ENCODE results near the gene STAT1. TPM values are rescaled to one million over a fixed set of nuclear protein-coding genes. Genes with fewer than 3 reads are reported as not detected.

Gene STAT1
- total RNA-seq = 149 and 189 TPM in 2 replicates

DNA sequence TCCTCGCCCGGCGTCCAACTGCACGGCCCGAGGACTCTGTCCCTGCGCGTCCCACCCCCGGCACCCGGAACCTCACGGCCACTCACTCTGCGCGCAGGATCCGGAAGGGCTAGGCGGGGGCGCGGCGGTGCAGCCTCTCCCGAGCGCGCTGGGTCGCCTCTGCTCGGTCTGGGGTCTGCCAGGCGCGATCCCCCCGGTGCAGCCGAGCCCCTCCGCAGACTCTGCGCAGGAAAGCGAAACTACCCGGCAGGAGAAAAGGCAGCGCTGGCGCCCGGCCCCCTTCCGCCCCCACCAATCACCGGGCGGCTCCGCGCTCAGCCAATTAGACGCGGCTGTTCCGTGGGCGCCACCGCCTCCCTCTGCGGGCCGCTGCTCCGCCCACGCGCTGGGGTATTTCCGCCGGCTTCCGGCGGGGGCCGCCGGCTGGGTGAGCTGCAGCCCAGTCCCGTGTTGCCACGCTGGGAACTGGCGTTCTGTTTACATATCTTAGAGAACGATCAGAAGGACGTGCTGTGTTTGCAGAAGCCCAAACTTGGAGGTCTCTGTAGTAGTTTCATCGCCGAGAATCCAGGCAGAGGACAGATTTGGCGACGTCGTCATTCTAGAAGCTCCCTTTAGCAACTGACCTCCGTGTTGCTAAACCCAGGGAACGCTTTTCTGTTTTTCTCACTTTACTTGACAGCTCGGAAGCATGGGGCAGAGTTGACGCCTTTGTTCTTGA, at the start of gene STAT1:
Gene STAT1, minus strand, starts transcription at position 240 of the 721 bp plus-strand sequence. CDS start 4,168 bp downstream, outside the sequence.
- DNase-seq (ENCODE audit: low read depth) = peak; percentile 72

DNA sequence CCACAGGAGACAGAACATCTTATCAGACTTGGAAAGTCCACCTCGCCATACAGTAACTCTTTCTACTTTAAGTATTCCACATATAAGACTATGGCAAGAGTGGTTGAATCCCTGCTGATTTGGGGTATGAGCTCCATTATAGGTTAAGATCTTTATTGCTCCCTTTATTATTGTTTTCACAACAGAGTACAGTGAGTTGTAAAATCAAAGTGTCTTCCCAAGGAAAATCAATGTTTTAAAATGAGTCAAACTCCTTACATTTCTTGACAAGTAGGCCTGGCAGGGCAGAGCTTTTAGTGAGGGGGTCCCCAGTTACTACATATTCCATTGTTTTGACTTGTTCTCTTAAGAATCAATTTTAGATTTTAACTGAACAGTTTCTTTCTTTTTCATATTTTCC, 49.6 kb upstream of the STAT1 start:
- DNase-seq (ENCODE audit: low read depth) = no peak

DNA sequence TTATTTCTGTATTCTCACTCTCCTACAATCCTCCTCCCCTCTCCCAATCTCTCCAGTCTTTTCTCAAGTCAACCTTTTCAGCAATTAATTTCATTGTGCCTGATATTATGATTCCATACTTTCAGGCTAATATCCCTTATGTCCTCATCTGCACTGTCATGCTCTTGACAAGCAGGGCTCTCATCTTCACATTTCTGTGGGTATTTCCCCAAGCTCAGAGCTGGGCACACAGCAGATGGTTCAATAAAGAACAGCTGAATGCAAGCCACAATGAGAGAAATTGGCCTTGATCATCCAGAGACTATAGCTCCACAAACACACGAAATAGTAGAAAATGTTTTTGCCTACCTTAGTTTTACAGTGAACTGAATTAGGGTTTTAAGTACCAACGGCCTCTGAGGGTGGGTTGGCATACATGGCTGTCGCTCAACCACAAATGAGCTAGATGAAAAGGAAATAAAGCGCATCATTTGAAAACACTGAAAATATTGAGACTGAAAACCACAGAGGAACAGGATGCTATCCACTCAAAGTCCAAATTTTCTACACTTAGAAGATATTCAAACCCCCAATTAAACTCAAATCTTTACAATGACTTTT, 47.5 kb upstream of the STAT1 start:
- no peak for DNase-seq (ENCODE audit: low read depth)

DNA sequence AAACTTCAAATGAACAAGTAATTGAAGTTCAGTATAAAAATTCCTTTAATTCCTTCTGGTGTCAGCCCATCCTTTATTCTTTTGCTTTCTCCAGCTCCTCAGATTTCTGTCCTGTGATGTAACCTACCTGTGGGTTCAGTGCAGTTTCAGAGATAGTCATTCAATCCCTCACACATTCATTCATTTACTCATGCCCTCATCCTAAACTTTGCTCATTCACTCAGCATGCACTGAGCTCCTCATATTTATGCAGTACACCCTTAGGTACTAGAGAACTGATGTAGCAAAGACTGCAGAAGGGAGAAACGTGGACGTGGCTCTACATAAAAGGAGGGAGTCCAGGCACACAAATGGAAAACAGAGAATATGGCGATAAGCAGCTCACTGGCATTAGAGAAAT, 45.3 kb upstream of the STAT1 start:
- no peak for DNase-seq (ENCODE audit: low read depth)

DNA sequence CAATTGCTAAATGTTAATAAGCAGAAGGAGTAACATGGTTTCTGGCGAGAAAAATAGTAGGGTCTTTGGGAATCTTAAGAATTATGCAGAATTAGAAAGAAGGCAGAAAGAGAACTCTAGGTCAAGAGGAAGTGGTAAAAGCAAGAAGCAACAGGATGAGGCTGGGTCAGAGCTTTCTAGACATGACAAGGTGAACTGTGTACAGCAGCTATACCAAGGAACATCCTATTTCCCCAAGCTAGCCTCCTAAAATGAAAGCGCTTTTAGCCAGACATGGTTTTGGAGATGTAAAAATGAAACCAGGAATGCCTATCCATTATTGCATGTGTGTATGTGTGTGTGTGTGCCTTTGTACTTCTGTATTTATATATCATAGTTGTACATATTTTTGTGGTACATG, 42.3 kb upstream of the STAT1 start:
- no peak for DNase-seq (ENCODE audit: low read depth)

DNA sequence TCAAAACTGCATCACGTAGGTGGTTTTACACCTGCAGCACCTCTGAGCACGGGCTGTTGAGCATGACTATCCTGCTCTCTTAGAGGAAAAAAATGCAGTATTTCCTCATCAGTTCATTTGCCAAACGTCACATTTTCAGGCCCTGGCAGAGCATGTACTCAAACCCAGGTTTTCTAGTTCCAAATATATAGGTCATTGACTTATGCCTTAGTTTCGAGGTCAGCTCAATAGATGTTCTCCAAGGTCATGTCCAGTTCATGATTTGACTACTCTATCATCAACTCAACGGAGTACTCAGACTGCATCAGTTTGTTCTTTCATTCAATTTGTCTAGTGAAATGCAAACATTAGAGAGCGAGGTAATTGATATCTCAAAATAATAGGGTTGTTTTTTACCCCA, 39.3 kb upstream of the STAT1 start:
- no peak for DNase-seq (ENCODE audit: low read depth)

DNA sequence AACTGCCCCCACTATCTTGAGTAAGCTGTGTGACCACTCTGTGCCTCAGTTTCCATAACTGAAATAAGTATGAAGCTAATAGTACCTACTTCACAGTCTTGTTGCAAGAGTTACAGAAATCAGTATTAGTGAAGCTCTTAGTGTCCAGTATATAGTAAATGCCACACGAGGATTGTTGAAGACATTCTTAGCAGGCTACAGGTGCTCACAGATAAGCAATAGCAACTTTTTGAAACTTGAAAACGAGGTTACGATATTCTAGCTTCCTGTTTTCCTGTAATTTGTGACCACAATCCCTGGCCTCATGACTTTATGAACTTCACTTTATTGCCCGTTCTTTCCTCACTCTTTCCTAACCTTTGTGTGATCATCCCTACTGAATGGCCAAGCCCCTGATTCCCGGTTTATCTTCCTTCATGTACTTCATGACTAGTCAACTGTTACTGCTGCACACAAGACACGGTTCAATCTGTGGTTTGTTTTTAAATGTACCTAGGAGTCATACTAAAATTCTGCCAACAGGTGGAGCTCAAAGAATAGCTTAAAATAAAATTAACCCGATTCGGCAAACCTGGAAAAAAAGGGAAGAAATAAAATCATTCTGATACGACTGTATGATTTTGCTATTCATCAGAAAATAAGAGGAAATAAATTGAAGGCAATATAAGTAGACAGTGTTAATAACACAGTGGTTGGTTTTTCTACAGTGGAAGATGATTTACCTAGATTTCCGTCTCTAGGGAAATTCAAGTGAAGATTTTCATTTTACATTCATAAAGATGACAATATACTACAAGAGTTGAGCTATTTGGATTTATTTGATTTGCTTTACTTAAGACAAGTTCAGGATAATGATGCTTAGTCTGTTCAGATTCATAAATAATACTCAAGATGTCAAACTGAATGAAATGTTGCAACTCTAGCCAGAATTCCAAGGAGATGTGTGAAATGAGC, 38.1 kb upstream of the STAT1 start:
- DNase-seq (ENCODE audit: low read depth) = peak; percentile 82

DNA sequence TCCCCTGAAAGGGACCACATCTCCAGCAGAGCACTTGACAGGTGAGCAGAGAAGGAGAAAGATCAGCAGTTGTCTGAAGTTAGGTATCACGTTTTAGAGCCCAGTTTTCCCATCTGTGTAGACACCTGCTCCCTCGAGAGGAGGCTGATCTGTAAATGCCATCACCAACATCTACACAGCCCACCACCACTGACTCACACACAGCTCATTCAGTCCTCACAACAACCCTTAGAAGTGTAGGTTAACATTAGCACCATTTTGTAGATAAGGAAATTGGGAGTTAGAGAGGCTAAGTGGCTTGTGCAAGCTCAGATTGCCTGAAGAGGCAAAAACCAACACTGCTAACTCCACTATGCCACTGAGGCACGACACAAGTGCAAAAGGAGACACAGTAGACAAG, 37.2 kb upstream of the STAT1 start:
- no peak for DNase-seq (ENCODE audit: low read depth)

DNA sequence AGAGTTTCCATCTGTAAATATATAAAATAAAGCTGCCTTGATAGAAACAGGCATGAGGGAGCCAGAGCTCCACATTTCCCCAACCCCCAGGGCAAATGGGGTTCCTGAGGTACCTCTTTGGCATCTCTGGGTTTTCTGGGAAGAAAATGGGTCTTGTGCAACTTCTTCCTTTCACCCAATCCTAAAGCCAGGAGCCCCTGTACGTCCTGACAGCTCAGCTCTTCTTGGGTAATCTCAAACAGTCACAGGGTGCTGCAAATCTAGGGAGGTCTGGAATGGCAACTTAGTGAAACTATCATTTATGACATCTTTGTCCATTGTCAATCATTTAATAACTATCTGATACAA, 36.6 kb upstream of the STAT1 start:
- peak; percentile 64 for DNase-seq (ENCODE audit: low read depth)

DNA sequence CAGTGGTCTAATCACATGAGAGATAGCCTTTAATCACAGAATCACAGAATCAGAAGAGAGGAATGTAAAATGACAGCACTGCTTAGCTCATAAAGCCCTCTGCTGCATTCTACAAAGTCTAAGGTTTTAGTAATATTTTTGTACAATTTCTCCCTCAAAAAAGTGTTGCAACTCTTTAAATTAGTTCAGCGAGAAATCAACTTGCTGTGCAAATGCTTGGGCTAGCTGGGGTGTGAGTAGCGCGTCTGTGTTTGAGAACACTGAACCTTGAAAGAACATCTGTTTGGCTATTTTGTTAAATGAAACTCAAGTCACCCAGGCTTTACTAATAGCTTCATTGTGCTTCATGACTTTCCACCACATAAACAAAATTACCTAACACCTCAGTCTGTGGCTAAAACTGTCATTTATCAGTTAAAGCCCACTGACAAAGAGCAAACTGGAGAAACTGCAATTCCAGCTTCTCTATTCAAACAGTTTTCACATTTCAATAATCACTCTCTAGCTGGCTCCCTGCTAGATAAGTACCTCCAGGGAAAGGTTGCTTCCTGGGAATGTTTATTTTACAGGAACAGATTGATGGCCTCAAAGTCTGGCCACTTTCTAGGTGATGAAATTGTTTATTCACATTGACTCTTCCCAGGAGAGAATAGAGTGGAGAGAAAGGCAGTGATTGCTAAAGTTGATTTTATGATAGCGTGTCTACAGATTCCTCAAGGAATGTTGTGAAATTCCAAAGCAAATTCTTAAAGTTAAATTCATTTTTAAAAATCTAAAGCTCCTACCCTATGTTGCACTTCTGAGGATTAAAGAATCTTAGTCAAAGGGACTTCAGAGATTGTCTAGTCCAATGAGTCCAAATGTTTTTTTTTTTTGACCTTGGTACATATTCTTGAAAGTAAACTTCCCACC, 36.0 kb upstream of the STAT1 start:
- DNase-seq (ENCODE audit: low read depth) = peak; percentile 99

DNA sequence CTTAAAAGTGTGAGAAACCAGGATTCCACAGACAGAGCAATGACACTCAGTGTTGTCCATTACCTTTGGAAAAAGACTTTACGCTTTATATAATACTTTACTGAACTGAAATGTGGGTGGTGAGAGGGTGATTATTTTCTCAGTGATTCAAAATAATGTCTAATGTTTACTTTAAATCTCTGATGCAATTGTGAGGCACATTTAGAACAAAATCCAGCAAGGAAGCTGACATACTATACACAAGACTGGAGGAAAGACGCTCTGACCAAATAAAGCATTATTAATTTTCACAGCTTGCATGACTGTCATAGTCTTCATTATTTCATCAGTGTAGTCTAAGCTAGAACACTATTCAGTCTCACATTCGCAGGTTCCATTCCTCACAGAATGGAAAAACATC, 34.1 kb upstream of the STAT1 start:
- no peak for DNase-seq (ENCODE audit: low read depth)

DNA sequence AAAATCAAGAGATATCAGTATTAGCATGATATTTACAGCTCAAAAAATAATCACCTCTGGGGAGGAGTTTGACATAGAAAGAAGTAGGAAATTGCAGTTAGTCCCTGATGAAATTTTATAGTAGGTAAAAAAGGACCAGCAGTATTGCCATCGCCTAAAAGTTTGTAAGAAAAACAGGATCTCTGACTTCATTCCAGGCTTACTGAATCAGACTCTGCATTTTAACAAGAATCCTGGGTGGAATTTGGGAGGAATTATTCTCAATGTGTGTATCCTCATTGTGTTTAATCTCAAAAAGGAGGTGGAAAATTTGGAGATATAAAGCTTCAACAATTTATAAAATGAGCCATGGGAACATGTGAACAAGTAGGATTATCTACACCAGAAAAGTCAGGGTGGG, 31.2 kb upstream of the STAT1 start:
- no peak for DNase-seq (ENCODE audit: low read depth)

DNA sequence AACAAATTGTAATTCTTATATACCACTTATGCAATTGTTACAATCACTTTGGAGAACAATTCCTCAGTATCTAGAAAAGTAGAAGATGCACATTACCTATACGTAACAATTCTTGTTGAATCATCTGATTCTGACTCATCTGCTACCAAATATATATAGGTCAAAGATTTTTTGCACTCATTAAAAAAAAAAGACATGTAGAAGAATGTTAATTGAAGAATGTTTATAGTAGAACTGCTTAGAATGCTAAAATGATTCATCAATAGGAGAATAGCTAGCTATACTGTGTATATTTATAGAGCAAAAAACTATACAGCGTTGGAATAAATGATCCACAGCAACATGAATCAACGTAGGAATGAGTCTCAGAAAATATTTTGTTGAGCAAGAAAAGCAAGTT, 29.5 kb upstream of the STAT1 start:
- DNase-seq (ENCODE audit: low read depth) = no peak

DNA sequence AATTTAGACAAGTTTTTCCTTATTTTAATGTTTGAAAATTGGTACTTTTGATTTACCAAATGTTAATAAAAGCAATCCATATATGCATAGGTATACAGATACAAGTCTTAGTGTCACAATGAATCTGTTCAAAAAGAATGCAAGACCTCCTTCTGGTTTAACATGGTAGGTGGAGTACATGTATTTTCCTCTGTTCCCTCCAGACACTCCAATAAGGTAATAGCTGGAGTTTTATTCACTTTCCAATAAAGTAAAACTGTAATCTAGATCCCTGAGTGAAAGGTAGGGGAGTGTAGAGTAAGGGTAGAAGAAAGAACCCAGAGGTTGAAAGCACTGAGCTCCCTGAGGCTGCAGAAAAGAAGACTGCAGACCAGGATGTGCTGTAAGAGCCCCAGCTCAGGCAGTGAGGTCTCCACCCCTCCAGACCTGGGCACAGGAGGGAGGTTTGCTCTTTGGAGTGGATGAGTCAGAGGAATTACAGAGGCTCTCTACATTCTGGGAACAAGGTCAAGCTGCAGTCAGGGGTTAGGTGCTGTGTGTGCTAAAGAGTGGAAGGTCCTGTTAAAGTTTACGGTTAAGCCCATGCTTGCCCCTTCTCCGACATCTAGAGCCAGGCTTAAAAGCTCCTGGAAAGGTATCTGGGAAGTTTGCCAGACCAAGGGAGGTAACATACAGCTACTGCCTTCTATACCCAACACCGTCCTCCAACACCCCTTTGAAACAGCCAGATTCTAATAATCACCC, 27.6 kb upstream of the STAT1 start:
- peak; percentile 95 for DNase-seq (ENCODE audit: low read depth)

DNA sequence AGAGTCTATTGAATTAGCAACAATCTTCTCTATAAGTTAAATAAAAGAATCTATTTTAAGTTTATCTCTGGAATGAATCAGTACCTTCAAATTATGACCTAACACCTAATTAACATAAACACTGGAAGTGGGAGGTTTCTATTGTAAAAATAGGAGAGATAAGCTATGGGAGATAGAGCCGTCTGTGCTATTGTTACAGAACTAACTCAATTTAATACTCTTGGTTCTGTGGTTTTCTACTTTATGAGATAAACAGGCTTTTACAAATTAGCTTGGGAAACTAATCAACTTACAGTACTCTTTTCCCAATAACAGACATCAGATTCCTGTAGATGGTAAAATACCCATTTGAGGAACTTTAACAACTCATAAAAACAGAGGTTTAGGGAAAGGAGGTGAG, 25.6 kb upstream of the STAT1 start:
- no peak for DNase-seq (ENCODE audit: low read depth)

DNA sequence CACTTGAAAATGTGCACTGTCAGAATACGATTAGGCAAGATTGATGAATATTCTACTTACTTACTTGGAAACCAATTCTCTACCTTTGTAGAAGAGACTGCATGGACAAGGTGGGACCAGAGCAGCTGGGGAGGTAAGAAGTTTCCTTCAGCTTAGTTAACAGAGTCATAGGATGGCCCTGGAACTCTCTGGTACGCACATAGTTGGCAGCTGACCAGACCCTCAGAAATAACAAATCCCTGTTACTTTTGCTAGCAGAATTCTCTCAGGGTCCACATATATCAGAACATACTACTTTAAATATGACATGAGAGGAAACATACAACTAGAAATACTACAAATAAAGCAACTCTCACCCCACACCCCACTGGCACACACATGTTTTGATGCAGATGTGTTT, 24.8 kb upstream of the STAT1 start:
- no peak for DNase-seq (ENCODE audit: low read depth)

DNA sequence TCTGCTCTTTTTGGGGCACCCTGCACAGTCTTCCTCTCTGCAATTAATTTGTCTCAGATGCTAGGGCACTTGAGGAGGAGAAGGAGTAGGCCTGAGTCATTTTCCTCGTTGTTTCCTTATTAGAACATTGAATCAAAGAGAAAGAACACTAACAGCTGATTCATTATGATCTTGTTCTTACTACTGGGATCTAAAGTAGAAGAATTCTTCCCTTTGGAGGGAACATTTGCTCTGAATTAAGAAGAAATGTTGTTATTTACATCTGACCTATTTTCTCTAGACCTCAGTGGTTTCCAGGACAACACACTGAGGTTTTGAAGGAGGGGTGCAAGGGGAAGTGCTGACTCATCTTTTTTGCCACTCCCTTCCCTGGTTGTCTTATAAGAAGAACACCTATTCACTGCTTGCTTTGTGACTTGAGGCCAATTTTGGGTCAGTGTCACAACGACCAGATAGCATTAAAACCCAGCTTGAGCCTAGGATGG, 24.3 kb upstream of the STAT1 start:
- peak; percentile 81 for DNase-seq (ENCODE audit: low read depth)

DNA sequence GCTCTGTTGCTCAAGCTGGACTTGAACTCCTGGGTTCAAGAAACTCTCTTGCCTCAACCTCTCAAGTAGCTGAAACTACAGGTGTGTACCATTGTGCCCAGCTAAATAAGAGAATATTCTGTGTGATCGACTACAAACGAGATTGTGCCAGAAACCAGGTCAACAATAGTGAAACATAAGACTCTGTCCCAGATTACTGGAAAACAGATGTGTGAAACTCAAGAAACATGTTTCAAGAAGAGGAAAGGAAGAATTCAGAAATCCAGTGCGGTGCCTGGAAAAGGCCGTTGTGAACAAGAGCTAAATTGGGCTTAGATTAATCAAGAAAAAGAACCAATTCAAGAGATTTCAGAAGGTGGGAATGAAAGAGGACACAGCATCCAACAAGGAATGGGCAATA, 23.4 kb upstream of the STAT1 start:
- no peak for DNase-seq (ENCODE audit: low read depth)

DNA sequence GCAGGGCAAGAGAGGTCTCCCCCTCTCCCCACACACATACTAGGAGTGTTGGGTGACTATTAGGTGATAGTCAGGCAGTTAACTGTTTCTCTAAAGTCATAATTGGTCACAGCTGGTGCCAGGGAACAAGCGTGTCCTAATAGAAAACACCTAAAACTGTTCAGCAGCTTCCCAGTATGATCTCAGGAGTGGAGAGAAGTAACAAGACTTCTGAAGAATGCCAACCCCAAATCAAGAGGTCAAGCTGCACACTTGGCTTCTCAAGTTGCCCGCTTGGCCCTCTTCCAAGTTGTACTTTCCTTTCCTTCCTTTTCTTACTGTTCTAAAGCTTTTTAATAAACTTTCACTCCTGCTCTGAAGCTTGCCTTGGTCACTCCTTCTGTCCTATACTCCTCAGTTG, 22.4 kb upstream of the STAT1 start:
- DNase-seq (ENCODE audit: low read depth) = no peak

DNA sequence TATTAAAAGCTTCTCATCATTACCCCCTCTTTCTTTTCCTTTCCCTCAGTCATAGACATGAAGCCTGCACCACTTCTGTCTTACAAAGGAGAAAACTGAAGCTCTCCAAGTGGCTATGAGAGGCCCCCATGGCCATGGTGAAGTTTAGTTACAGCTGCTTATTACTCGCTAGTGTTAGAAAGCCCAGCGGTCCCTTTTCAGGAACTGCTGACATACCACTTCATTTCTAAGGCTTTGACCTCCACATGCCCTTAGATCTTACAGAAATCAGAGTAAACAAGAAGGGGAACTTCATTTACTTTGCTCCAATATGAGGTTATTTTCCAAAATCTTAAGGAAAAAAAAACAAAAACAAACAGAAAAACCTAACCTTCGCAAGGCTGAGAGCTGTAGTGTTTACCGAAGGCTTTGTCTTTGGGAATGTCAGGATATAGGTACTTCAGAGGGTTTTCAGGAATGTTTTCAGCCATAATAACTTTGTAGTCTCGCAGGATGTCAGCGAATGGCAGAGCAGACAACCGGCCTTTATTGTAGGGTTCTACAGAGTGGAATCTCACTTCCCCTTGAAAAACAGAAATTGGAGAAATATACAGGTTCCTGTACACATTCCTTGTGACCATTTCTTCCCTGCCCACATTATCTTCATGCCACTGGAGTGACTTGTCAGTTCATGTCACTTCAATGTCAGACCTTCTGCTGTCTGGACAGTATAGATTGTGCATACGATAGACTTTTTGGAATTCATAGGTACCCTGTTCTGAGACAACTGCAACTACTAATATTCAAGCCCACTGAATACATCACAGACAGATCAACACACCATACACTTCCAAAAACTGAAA, 18.8 kb upstream of the STAT1 start:
- no peak for DNase-seq (ENCODE audit: low read depth)

All from renal cortical epithelial cell (primary cell).